ENCODE results near the gene OR52E5. TPM values are rescaled to one million over a fixed set of nuclear protein-coding genes. Genes with fewer than 3 reads are reported as not detected.

The OR52E5 gene
- total and polyA plus RNA-seq, 10 donors = not detected

- Histone ChIP-seq H3K4me1 (no peaks in the 10 kb centered on the region), H3K27me3 (replicated peaks in 1 of 7) (peaks cover 0 to 7% (median 0%) of the 10 kb centered on the region in 7 donors), H3K36me3 (no peaks in the 10 kb centered on the region), H3K9me3 (peaks cover 0 to 21% (median 0%) of the 10 kb centered on the region in 8 donors), H3K4me3 (no peak overlapping the region), H3K27ac (no peak overlapping the region)
- TF ChIP-seq POLR2AphosphoS5 (IDR thresholded peaks at IDR 0.05) = no peak
- TF ChIP-seq POLR2A (IDR thresholded peaks at IDR 0.05) = no peak
- no peak for TF ChIP-seq CTCF (IDR thresholded peaks at IDR 0.05 in 8 of 11, conservative IDR thresholded peaks at IDR 0.05 in 3 of 11)
- intact Hi-C loops (cut with DNase I; ENCODE audit: low total_unique reads) = no loop called here
- DNase-seq = no peak
- 88 to 94% (median 90%) methylated on average over 39 of the region's 39 CpGs for WGBS, 5 donors
Measured at GRCh38 chr11:5937868-5938602, 45.0 kb downstream of the OR52E5 start.

GRCh38 chr11:5938603-5938965 lies 45.6 kb downstream of the OR52E5 start:
- intact Hi-C loops (cut with DNase I; ENCODE audit: low total_unique reads) = no loop called here

GRCh38 chr11:5940748-5941147 lies 47.7 kb downstream of the OR52E5 start:
- Histone ChIP-seq H3K27me3 (replicated peaks in 1 of 7) (peaks cover 0 to 7% (median 0%) of the 10 kb centered on the region in 7 donors), H3K4me3 (no peak overlapping the region), H3K27ac (no peak overlapping the region), H3K9me3 (peaks cover 0 to 14% (median 0%) of the 10 kb centered on the region in 8 donors), H3K4me1 (no peaks in the 10 kb centered on the region), H3K36me3 (no peaks in the 10 kb centered on the region)
- no peak for TF ChIP-seq CTCF (IDR thresholded peaks at IDR 0.05 in 8 of 11, conservative IDR thresholded peaks at IDR 0.05 in 3 of 11)
- DNase-seq = no peak
- intact Hi-C loops (cut with DNase I; ENCODE audit: low total_unique reads) = no loop called here
- WGBS, 5 donors = 91 to 100% (median 95%) methylated on average over 2 of the region's 2 CpGs

More at GRCh38 chr11:5938603-5938965, 45.6 kb downstream of the OR52E5 start:
- Histone ChIP-seq H3K36me3 (no peaks in the 10 kb centered on the region), H3K9me3 (peaks cover 0 to 19% (median 0%) of the 10 kb centered on the region in 8 donors), H3K4me1 (no peaks in the 10 kb centered on the region), H3K27me3 (replicated peaks in 1 of 7) (peaks cover 0 to 7% (median 0%) of the 10 kb centered on the region in 7 donors), H3K4me3 (no peak overlapping the region), H3K27ac (no peak overlapping the region)
- no peak for DNase-seq
- WGBS, 5 donors = 75 to 86% (median 83%) methylated on average over 21 of the region's 21 CpGs
- TF ChIP-seq POLR2A (IDR thresholded peaks at IDR 0.05) (no peak), CTCF (IDR thresholded peaks at IDR 0.05 in 8 of 11, conservative IDR thresholded peaks at IDR 0.05 in 3 of 11) (no peak), POLR2AphosphoS5 (IDR thresholded peaks at IDR 0.05) (no peak)

- Histone ChIP-seq H3K4me3 (no peak within 1 kb of the TSS), H3K27me3 (replicated peaks in 1 of 7) (peaks cover 0 to 7% (median 0%) of the 10 kb centered on the region in 7 donors), H3K4me1 (no peaks in the 10 kb centered on the region), H3K9me3 (peaks cover 0 to 14% (median 0%) of the 10 kb centered on the region in 8 donors), H3K36me3 (no peaks in the 10 kb centered on the region), H3K27ac (no peak within 1 kb of the TSS)
- DNase-seq = no peak
- TF ChIP-seq CTCF (IDR thresholded peaks at IDR 0.05 in 8 of 11, conservative IDR thresholded peaks at IDR 0.05 in 3 of 11) (no peak), POLR2AphosphoS5 (IDR thresholded peaks at IDR 0.05) (no peak), POLR2A (IDR thresholded peaks at IDR 0.05) (no peak)
- 84 to 87% (median 84%) methylated on average over 3 of the region's 3 CpGs for WGBS, 5 donors
- intact Hi-C loops (cut with DNase I; ENCODE audit: low total_unique reads) = no loop called here
Measured at GRCh38 chr11:5941951-5942350, 48.9 kb downstream of the OR52E5 start, which contains the start of gene OR56A3. Gene OR56A3 (plus strand): TSS chr11:5942251. CDS start chr11:5947347, 5,096 bp downstream.
